HEK293 (cell line): ENCODE measurements around the gene STAMBP.

Experiments
- CTCF ChIA-PET: fragments of 350-600 bp; formaldehyde crosslinking; extraction: SDS; loops from one replicate; lab custom pipeline; 2021; ENCODE audit warnings: antibody characterized with exemption; lab: Yijun Ruan, JAX
- POLR2A ChIA-PET: fragments of 300-600 bp; formaldehyde crosslinking; extraction: SDS; loops from one replicate; lab custom pipeline; 2020; ENCODE audit warnings: antibody characterized with exemption, inconsistent platforms; lab: Yijun Ruan, JAX
- H3K27ac ChIP-seq: fragments of 200-500 bp; sonication (Bioruptor generic); 2 replicates; pipeline ENCODE4 v1.5.1; 2014; ENCODE audit warnings: low read depth, low read length, control low read depth, inconsistent platforms; ENCODE audit errors: extremely low read depth
- H3K36me3 ChIP-seq, 2 experiments: fragments of 200-500 bp in 1 of 2; sonication (Bioruptor generic) in 1 of 2; 1 replicate in 1 of 2; 2 replicates in 1 of 2; pipeline ENCODE4 v1.5.1; 2014 to 2017; ENCODE audit warnings: inconsistent platforms in 2 of 2, low read length in 2 of 2; ENCODE audit not compliant: control insufficient read depth in 2 of 2, insufficient read depth in 1 of 2
- H3K4me1 ChIP-seq: fragments of 200-500 bp; sonication (Bioruptor generic); 2 replicates; pipeline ENCODE4 v1.5.1; 2014; ENCODE audit warnings: mild to moderate bottlenecking, low read length, inconsistent platforms; ENCODE audit not compliant: control insufficient read depth, insufficient read depth
- H3K4me3 ChIP-seq: 2 replicates; pipeline ENCODE4 v1.5.1; 2011; ENCODE audit warnings: low read depth, mild to moderate bottlenecking, control low read depth, low read length, moderate library complexity
- H3K9me3 ChIP-seq: fragments of 200-500 bp; sonication (Bioruptor generic); 2 replicates; pipeline ENCODE4 v1.5.1; 2014; ENCODE audit warnings: low read depth, low read length, inconsistent platforms; ENCODE audit not compliant: control insufficient read depth, insufficient read depth
- BCL11B ChIP-seq: fragments of 450-650 bp; formaldehyde crosslinking; IDR thresholded peaks from 2 replicates; pipeline ENCODE4 v1.5.1; 2016; ENCODE audit warnings: low read depth, missing biosample characterization, missing genetic modification characterization
- KLF8 ChIP-seq: fragments of 450-650 bp; formaldehyde crosslinking; IDR thresholded peaks from 2 replicates; pipeline ENCODE4 v1.5.1; 2016; ENCODE audit warnings: missing biosample characterization, missing genetic modification characterization
- ZNF169 ChIP-seq: fragments of 450-650 bp; formaldehyde crosslinking; IDR thresholded peaks from 2 replicates; pipeline ENCODE4 v1.5.1; 2016; ENCODE audit warnings: missing biosample characterization, missing genetic modification characterization
- ZNF184 ChIP-seq: fragments of 450-650 bp; IDR thresholded peaks from 2 replicates; pipeline ENCODE4 v1.5.1; 2018; ENCODE audit warnings: missing biosample characterization, mild to moderate bottlenecking, missing genetic modification characterization
- ZNF211 ChIP-seq: fragments of 450-650 bp; formaldehyde crosslinking; IDR thresholded peaks from 2 replicates; pipeline ENCODE4 v1.5.1; 2016; ENCODE audit warnings: low read depth, missing biosample characterization, missing genetic modification characterization
- ZNF223 ChIP-seq: fragments of 450-650 bp; formaldehyde crosslinking; IDR thresholded peaks from 2 replicates; pipeline ENCODE4 v1.5.1; 2016; ENCODE audit warnings: missing biosample characterization, missing genetic modification characterization
- ZNF248 ChIP-seq: fragments of 450-650 bp; formaldehyde crosslinking; IDR thresholded peaks from 2 replicates; pipeline ENCODE4 v1.5.1; 2017; ENCODE audit warnings: missing biosample characterization, missing genetic modification characterization
- ZNF473 ChIP-seq: fragments of 450-650 bp; formaldehyde crosslinking; IDR thresholded peaks from 2 replicates; pipeline ENCODE4 v1.5.1; 2017; ENCODE audit warnings: missing biosample characterization, missing genetic modification characterization
- ZNF664 ChIP-seq: fragments of 450-650 bp; formaldehyde crosslinking; IDR thresholded peaks from 2 replicates; pipeline ENCODE4 v1.5.1; 2016; ENCODE audit warnings: missing biosample characterization, missing genetic modification characterization
- ZNF843 ChIP-seq: fragments of 450-650 bp; formaldehyde crosslinking; IDR thresholded peaks from 2 replicates; pipeline ENCODE4 v1.5.1; 2016; ENCODE audit warnings: missing biosample characterization, missing genetic modification characterization
- TF ChIP-seq, protein P1 (sequence below): fragments of 450-650 bp; formaldehyde crosslinking; IDR thresholded peaks from 2 replicates; pipeline ENCODE4 v1.5.1; 2016; ENCODE audit warnings: missing biosample characterization, missing genetic modification characterization
- TF ChIP-seq, protein P2 (sequence below): fragments of 450-650 bp; formaldehyde crosslinking; IDR thresholded peaks from 2 replicates; pipeline ENCODE4 v1.5.1; 2016; ENCODE audit warnings: missing biosample characterization, missing genetic modification characterization
- TF ChIP-seq, protein P3 (sequence below): fragments of 450-650 bp; formaldehyde crosslinking; IDR thresholded peaks from 2 replicates; pipeline ENCODE4 v1.5.1; 2016; ENCODE audit warnings: missing biosample characterization, missing genetic modification characterization
- TF ChIP-seq, protein P4 (sequence below): fragments of 450-650 bp; formaldehyde crosslinking; IDR thresholded peaks from 2 replicates; pipeline ENCODE4 v1.5.1; 2016; ENCODE audit warnings: missing biosample characterization, missing genetic modification characterization
- TF ChIP-seq, protein P5 (sequence below): fragments of 450-650 bp; formaldehyde crosslinking; IDR thresholded peaks from 2 replicates; pipeline ENCODE4 v1.5.1; 2017; ENCODE audit warnings: missing biosample characterization, missing genetic modification characterization
- TF ChIP-seq, protein P6 (sequence below): fragments of 450-650 bp; formaldehyde crosslinking; IDR thresholded peaks from 2 replicates; pipeline ENCODE4 v1.5.1; 2017; ENCODE audit warnings: missing biosample characterization, missing genetic modification characterization

The STAMBP gene

DNA sequence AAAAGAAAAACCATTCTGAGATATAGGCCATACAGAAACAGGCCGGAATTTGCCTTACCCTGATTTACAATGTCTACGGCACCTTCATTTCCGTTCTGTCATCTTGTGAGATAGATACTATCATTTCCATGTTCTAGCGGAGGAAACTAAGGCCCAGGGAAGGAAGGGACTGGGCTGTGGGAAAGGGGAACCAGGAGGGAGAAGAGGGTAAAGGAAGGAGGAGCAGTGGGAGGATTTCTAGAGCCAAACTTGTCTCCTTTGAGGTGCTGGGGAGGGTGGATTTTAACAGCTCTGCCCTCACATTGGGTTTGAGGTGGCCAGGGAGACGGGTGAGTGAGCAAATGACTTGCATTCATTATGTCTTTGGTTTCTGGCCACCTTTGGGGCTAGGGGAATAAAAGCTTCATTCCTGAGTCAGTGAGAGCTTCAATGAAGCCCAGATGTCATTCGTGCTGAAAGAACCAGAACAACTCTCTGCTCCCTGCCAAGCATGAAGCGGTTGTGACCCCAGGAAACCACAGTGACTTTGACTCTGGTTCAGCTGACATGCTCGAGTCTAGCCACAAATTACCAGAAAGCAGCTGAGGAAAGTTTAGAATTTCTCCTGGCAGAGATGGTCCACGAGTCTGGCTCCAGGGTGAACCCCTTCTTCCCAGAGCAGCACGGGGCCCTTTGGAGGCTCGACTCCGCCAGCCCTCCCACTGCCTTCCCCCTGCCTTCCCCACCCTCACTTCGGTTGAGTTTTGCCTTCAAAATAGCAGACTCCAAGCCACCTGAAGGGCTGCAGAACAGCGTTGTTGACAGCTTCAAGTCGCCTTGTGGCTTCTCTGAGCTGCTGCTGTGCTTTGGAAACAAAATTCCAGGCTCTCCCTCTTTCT, 67.8 kb downstream of the STAMBP start:
- ChIA-PET POLR2A (no interaction called here), CTCF (interaction anchor here (0.5 to 1.2 kb wide), 4 partner anchors 8 to 301 kb away, joined by 3 to 4 read pairs (median 4); no protein-coding TSS in a partner anchor)
- Histone ChIP-seq H3K27ac (no peak overlapping the region), H3K4me1 (no peaks in the 10 kb centered on the region), H3K4me3 (no peak overlapping the region), H3K9me3 (no peaks in the 10 kb centered on the region)
- TF ChIP-seq, protein P1, sequence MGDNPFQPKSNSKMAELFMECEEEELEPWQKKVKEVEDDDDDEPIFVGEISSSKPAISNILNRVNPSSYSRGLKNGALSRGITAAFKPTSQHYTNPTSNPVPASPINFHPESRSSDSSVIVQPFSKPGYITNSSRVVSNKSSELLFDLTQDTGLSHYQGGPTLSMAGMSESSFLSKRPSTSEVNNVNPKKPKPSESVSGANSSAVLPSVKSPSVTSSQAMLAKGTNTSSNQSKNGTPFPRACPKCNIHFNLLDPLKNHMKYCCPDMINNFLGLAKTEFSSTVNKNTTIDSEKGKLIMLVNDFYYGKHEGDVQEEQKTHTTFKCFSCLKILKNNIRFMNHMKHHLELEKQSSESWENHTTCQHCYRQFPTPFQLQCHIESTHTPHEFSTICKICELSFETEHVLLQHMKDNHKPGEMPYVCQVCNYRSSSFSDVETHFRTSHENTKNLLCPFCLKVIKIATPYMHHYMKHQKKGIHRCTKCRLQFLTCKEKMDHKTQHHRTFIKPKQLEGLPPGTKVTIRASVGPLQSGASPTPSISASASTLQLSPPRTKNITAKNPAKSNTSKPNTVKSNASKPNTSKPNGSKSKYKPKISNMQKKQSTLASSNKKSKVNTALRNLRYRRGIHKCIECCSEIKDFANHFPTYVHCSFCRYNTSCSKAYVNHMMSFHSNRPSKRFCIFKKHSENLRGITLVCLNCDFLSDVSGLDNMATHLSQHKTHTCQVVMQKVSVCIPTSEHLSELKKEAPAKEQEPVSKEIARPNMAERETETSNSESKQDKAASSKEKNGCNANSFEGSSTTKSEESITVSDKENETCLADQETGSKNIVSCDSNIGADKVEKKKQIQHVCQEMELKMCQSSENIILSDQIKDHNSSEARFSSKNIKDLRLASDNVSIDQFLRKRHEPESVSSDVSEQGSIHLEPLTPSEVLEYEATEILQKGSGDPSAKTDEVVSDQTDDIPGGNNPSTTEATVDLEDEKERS (tag by site-specific recombination): no peak
- TF ChIP-seq ZNF184 (tag by site-specific recombination) (no peak), ZNF248 (tag by site-specific recombination) (no peak), ZNF223 (tag by site-specific recombination) (no peak), BCL11B (tag by site-specific recombination) (no peak)
- TF ChIP-seq, protein P2, sequence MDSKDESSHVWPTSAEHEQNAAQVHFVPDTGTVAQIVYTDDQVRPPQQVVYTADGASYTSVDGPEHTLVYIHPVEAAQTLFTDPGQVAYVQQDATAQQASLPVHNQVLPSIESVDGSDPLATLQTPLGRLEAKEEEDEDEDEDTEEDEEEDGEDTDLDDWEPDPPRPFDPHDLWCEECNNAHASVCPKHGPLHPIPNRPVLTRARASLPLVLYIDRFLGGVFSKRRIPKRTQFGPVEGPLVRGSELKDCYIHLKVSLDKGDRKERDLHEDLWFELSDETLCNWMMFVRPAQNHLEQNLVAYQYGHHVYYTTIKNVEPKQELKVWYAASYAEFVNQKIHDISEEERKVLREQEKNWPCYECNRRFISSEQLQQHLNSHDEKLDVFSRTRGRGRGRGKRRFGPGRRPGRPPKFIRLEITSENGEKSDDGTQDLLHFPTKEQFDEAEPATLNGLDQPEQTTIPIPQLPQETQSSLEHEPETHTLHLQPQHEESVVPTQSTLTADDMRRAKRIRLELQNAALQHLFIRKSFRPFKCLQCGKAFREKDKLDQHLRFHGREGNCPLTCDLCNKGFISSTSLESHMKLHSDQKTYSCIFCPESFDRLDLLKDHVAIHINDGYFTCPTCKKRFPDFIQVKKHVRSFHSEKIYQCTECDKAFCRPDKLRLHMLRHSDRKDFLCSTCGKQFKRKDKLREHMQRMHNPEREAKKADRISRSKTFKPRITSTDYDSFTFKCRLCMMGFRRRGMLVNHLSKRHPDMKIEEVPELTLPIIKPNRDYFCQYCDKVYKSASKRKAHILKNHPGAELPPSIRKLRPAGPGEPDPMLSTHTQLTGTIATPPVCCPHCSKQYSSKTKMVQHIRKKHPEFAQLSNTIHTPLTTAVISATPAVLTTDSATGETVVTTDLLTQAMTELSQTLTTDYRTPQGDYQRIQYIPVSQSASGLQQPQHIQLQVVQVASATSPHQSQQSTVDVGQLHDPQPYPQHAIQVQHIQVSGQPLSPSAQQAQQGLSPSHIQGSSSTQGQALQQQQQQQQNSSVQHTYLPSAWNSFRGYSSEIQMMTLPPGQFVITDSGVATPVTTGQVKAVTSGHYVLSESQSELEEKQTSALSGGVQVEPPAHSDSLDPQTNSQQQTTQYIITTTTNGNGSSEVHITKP: no peak
- TF ChIP-seq, protein P3, sequence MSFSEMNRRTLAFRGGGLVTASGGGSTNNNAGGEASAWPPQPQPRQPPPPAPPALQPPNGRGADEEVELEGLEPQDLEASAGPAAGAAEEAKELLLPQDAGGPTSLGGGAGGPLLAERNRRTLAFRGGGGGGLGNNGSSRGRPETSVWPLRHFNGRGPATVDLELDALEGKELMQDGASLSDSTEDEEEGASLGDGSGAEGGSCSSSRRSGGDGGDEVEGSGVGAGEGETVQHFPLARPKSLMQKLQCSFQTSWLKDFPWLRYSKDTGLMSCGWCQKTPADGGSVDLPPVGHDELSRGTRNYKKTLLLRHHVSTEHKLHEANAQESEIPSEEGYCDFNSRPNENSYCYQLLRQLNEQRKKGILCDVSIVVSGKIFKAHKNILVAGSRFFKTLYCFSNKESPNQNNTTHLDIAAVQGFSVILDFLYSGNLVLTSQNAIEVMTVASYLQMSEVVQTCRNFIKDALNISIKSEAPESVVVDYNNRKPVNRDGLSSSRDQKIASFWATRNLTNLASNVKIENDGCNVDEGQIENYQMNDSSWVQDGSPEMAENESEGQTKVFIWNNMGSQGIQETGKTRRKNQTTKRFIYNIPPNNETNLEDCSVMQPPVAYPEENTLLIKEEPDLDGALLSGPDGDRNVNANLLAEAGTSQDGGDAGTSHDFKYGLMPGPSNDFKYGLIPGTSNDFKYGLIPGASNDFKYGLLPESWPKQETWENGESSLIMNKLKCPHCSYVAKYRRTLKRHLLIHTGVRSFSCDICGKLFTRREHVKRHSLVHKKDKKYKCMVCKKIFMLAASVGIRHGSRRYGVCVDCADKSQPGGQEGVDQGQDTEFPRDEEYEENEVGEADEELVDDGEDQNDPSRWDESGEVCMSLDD: no peak
- TF ChIP-seq, all 188 proteins: peak for 0
- H3K36me3 ChIP-seq: no peaks in the 10 kb centered on the region

DNA sequence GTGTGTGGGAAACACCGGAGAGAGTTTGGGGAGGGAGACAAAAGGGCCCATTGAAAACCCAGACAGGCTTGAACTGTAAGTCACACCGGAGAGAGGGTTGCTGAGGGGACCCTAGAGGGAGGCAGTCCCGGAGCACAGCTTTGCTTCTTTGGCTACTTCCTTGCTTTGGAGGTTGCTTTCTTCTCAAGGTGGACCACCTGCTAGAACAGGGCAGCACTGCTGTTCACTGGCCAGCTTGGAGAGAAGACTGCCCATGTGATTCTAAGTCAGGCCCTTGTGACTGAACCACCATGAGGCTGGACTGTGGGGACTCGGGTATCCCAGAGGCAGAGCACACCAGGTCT, 68.5 kb downstream of the STAMBP start:
- H3K36me3 ChIP-seq: no peaks in the 10 kb centered on the region
- H3K27ac ChIP-seq: no peak overlapping the region
- H3K9me3 ChIP-seq: no peaks in the 10 kb centered on the region
- ChIA-PET POLR2A (no interaction called here), CTCF (interaction anchor here (0.5 to 1.2 kb wide), 3 partner anchors 8 to 301 kb away, joined by 3 to 4 read pairs (median 3); no protein-coding TSS in a partner anchor)
- no peak for TF ChIP-seq ZNF169 (tag by site-specific recombination)
- TF ChIP-seq ZNF843: no peak
- TF ChIP-seq ZNF473 (tag by site-specific recombination): no peak
- TF ChIP-seq, protein P4, sequence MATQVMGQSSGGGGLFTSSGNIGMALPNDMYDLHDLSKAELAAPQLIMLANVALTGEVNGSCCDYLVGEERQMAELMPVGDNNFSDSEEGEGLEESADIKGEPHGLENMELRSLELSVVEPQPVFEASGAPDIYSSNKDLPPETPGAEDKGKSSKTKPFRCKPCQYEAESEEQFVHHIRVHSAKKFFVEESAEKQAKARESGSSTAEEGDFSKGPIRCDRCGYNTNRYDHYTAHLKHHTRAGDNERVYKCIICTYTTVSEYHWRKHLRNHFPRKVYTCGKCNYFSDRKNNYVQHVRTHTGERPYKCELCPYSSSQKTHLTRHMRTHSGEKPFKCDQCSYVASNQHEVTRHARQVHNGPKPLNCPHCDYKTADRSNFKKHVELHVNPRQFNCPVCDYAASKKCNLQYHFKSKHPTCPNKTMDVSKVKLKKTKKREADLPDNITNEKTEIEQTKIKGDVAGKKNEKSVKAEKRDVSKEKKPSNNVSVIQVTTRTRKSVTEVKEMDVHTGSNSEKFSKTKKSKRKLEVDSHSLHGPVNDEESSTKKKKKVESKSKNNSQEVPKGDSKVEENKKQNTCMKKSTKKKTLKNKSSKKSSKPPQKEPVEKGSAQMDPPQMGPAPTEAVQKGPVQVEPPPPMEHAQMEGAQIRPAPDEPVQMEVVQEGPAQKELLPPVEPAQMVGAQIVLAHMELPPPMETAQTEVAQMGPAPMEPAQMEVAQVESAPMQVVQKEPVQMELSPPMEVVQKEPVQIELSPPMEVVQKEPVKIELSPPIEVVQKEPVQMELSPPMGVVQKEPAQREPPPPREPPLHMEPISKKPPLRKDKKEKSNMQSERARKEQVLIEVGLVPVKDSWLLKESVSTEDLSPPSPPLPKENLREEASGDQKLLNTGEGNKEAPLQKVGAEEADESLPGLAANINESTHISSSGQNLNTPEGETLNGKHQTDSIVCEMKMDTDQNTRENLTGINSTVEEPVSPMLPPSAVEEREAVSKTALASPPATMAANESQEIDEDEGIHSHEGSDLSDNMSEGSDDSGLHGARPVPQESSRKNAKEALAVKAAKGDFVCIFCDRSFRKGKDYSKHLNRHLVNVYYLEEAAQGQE: 0 out of 2 replicates have a peak, but pooled peaks have one; percentile 36
- TF ChIP-seq, protein P5, sequence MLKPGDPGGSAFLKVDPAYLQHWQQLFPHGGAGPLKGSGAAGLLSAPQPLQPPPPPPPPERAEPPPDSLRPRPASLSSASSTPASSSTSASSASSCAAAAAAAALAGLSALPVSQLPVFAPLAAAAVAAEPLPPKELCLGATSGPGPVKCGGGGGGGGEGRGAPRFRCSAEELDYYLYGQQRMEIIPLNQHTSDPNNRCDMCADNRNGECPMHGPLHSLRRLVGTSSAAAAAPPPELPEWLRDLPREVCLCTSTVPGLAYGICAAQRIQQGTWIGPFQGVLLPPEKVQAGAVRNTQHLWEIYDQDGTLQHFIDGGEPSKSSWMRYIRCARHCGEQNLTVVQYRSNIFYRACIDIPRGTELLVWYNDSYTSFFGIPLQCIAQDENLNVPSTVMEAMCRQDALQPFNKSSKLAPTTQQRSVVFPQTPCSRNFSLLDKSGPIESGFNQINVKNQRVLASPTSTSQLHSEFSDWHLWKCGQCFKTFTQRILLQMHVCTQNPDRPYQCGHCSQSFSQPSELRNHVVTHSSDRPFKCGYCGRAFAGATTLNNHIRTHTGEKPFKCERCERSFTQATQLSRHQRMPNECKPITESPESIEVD (tag by site-specific recombination): no peak
- TF ChIP-seq ZNF664 (tag by site-specific recombination): no peak
- no peak for TF ChIP-seq ZNF211 (tag by site-specific recombination)
- TF ChIP-seq KLF8 (tag by site-specific recombination): no peak
- TF ChIP-seq, protein P6, sequence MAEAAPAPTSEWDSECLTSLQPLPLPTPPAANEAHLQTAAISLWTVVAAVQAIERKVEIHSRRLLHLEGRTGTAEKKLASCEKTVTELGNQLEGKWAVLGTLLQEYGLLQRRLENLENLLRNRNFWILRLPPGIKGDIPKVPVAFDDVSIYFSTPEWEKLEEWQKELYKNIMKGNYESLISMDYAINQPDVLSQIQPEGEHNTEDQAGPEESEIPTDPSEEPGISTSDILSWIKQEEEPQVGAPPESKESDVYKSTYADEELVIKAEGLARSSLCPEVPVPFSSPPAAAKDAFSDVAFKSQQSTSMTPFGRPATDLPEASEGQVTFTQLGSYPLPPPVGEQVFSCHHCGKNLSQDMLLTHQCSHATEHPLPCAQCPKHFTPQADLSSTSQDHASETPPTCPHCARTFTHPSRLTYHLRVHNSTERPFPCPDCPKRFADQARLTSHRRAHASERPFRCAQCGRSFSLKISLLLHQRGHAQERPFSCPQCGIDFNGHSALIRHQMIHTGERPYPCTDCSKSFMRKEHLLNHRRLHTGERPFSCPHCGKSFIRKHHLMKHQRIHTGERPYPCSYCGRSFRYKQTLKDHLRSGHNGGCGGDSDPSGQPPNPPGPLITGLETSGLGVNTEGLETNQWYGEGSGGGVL (tag by site-specific recombination): no peak
- H3K4me3 ChIP-seq: no peak overlapping the region
- H3K4me1 ChIP-seq: no peaks in the 10 kb centered on the region
